GM12878 (cell line): ENCODE results near the gene HHAT. TPM values are rescaled to one million over a fixed set of nuclear protein-coding genes. Genes with fewer than 3 reads are reported as not detected.

Experiments used
- ATAC-seq: fragments of 200-7000 bp; cut with Tn5 transposase; 3 replicates; pipeline ENCODE4 v1.9.1; 2020; ENCODE audit warnings: mild to moderate bottlenecking, moderate library complexity
- BruUV-seq: library from RNA; stranded (reverse); fragments of 400-500 nt; replicated peaks from 2 replicates; lab custom pipeline; 2021; lab: Mats Ljungman, UMichigan
- CTCF ChIA-PET: fragments of 300-600 bp; sonication (Branson Sonifier 250); formaldehyde crosslinking; extraction: SDS; loops from one replicate; lab custom pipeline; 2021; ENCODE audit warnings: inconsistent platforms; lab: Yijun Ruan, JAX
- POLR2A ChIA-PET: fragments of 350-600 bp; formaldehyde crosslinking; extraction: SDS; loops from one replicate; lab custom pipeline; 2021; ENCODE audit warnings: inconsistent platforms; lab: Charles Lee
- RAD21 ChIA-PET: fragments of 300-600 bp; sonication (Branson Sonifier 250); formaldehyde crosslinking; loops from one replicate; lab custom pipeline; 2023; ENCODE audit warnings: antibody characterized with exemption; ENCODE audit not compliant: unreplicated experiment; lab: Charles Lee
- SMC1A ChIA-PET: fragments of 300-600 bp; sonication (Branson Sonifier 250); formaldehyde crosslinking; loops from one replicate; lab custom pipeline; 2023; ENCODE audit not compliant: unreplicated experiment, uncharacterized antibody; lab: Charles Lee
- DNase-seq: peaks from one replicate; pipeline ENCODE4 v3.0.0-alpha.2; 2011; ENCODE audit warnings: low read depth, low spot score
- FAIRE-seq: peaks from 3 replicates; lab custom pipeline; 2011; peaks lifted over from hg19 to GRCh38; lab: Jason Lieb, UNC
- H2AFZ ChIP-seq: 2 replicates; pipeline ENCODE4 v1.6.0; 2011; ENCODE audit warnings: low read depth, low read length, control low read depth; ENCODE audit not compliant: control insufficient read depth
- H3K27ac ChIP-seq: 2 replicates; pipeline ENCODE4 v1.5.1; 2011; ENCODE audit warnings: control low read depth; ENCODE audit not compliant: control insufficient read depth, insufficient read depth
- H3K27me3 ChIP-seq, 2 experiments: replicated peaks in 1 of 2; 2 replicates each; pipeline versions ENCODE4 v1.6.0 to v1.6.1; 2011; ENCODE audit warnings: low read length in 1 of 2; ENCODE audit not compliant: control insufficient read depth in 2 of 2, insufficient read depth in 2 of 2
- H3K36me3 ChIP-seq, 2 experiments: 2 replicates each; pipeline ENCODE4 v1.5.1; 2011; ENCODE audit warnings: low read length in 1 of 2; ENCODE audit not compliant: control insufficient read depth in 2 of 2, insufficient read depth in 2 of 2
- H3K4me1 ChIP-seq: 2 replicates; pipeline ENCODE4 v1.6.1; 2011; ENCODE audit warnings: mild to moderate bottlenecking, low read length, moderate library complexity, mixed read lengths; ENCODE audit not compliant: control insufficient read depth, insufficient read depth
- H3K4me2 ChIP-seq: 2 replicates; pipeline ENCODE4 v1.6.0; 2011; ENCODE audit warnings: control low read depth; ENCODE audit not compliant: control insufficient read depth, insufficient read depth
- H3K4me3 ChIP-seq: fragments of 200-600 bp; sonication (generic); 2 replicates; pipeline ENCODE4 v1.5.1; 2016
- H3K79me2 ChIP-seq: 2 replicates; pipeline ENCODE4 v1.6.0; 2011; ENCODE audit warnings: low read length; ENCODE audit not compliant: control insufficient read depth, insufficient read depth
- H3K9ac ChIP-seq: 2 replicates; pipeline ENCODE4 v1.8.0; 2011; ENCODE audit warnings: low read length, control low read depth, mixed read lengths; ENCODE audit not compliant: control insufficient read depth, insufficient read depth
- H3K9me3 ChIP-seq: replicated peaks from 3 replicates; pipeline ENCODE4 v1.5.1; 2011; ENCODE audit warnings: mild to moderate bottlenecking, low read length; ENCODE audit not compliant: control insufficient read depth, insufficient read depth
- H4K20me1 ChIP-seq: 2 replicates; pipeline ENCODE4 v1.6.0; 2011; ENCODE audit not compliant: control insufficient read depth, insufficient read depth
- BCLAF1 ChIP-seq: fragments of 450-650 bp; IDR thresholded peaks from 2 replicates; pipeline ENCODE4 v1.6.1; 2017; ENCODE audit warnings: antibody characterized with exemption, mild to moderate bottlenecking, moderate library complexity
- BMI1 ChIP-seq: fragments of 450-650 bp; IDR thresholded peaks from 2 replicates; pipeline ENCODE4 v1.6.1; 2016; ENCODE audit warnings: mild to moderate bottlenecking, moderate library complexity, borderline replicate concordance
- BRCA1 ChIP-seq: IDR thresholded peaks from 2 replicates; pipeline ENCODE4 v1.6.1; 2011; ENCODE audit warnings: low read depth, low read length, improper control_type of control experiment
- CHD1 ChIP-seq: IDR thresholded peaks from 2 replicates; pipeline ENCODE4 v1.6.1; 2012; ENCODE audit warnings: low read depth, low read length, improper control_type of control experiment
- CREB1 ChIP-seq: IDR thresholded peaks from 2 replicates; pipeline ENCODE4 v1.6.1; 2012; ENCODE audit warnings: low read depth, mild to moderate bottlenecking, inconsistent platforms
- ESRRA ChIP-seq: IDR thresholded peaks from 2 replicates; pipeline ENCODE4 v1.6.1; 2012; ENCODE audit warnings: mild to moderate bottlenecking, low read length, improper control_type of control experiment
- HDAC6 ChIP-seq: fragments of 200-600 bp; sonication (generic); IDR thresholded peaks from one replicate; pipeline ENCODE4 v1.8.0; 2017; ENCODE audit warnings: antibody characterized with exemption; ENCODE audit not compliant: unreplicated experiment
- NBN ChIP-seq: fragments of 450-650 bp; IDR thresholded peaks from 2 replicates; pipeline ENCODE4 v1.6.1; 2016
- POLR2AphosphoS2 ChIP-seq: IDR thresholded peaks from 2 replicates; pipeline ENCODE4 v1.6.1; 2011; ENCODE audit warnings: low read depth, mild to moderate bottlenecking, low read length, improper control_type of control experiment, moderate library complexity
- SMAD5 ChIP-seq: IDR thresholded peaks from 2 replicates; pipeline ENCODE4 v1.6.1; 2016; ENCODE audit warnings: antibody characterized with exemption, low read depth
- SMARCA5 ChIP-seq: fragments of 450-650 bp; IDR thresholded peaks from 2 replicates; pipeline ENCODE4 v1.6.1; 2017; ENCODE audit warnings: mild to moderate bottlenecking
- TAF1 ChIP-seq: IDR thresholded peaks from 2 replicates; pipeline ENCODE4 v1.6.1; 2011; ENCODE audit warnings: mild to moderate bottlenecking, low read depth, low read length, borderline replicate concordance
- ZNF687 ChIP-seq: fragments of 450-650 bp; IDR thresholded peaks from 2 replicates; pipeline ENCODE4 v1.6.1; 2017; ENCODE audit warnings: mild to moderate bottlenecking, moderate library complexity
- WGBS: methylation state at CpG from one replicate; pipeline ENCODE4 v1.1.6; 2016; ENCODE audit warnings: low lambda C conversion rate; ENCODE audit not compliant: insufficient replicate concordance, insufficient coverage; ENCODE audit errors: missing lambda C conversion rate; 5-methylcytosine and 5-hydroxymethylcytosine counted together
- in situ Hi-C: fragments of 300-500 bp; cut with MboI; formaldehyde crosslinking; loops from 9 replicates; pipeline ENCODE4 v1.14.3; 2018; ENCODE audit warnings: mixed read lengths
- intact Hi-C: fragments of 100-400 bp; cut with micrococcal nuclease; formaldehyde crosslinking; loops from one replicate; pipeline ENCODE4 v1.14.2; 2022; ENCODE audit not compliant: unreplicated experiment
- polyA plus RNA-seq, 11 experiments: library from polyadenylated mRNA; depleted of rRNA in 4 of 11; unstranded in 6 of 11; stranded (reverse) in 5 of 11; fragments of >200 nt; fragmentation: Nextera tagmentation in 4 of 11; fragmentation: Illumina TruSeq in 1 of 11; extraction: Ambion mirVana in 4 of 11; extraction: Trizol in 1 of 11; gene quantifications; 1 replicate in 1 of 11; 2 replicates in 10 of 11; pipeline versions ENCODE4 v1.2.1 to v1.2.3, GENCODE V29; 2011 to 2016; ENCODE audit warnings: inconsistent platforms in 2 of 11, missing spikeins in 2 of 11, low read depth in 1 of 11
- total RNA-seq, 4 experiments: library from RNA; depleted of rRNA in 3 of 4; stranded (reverse); fragments of >200 nt in 3 of 4; fragmentation: Illumina TruSeq in 1 of 4; extraction: Trizol in 1 of 4; gene quantifications; 2 replicates each; pipeline versions ENCODE4 v1.2.1 to v1.2.3, GENCODE V29; 2013 to 2021

The HHAT gene
- total and polyA plus RNA-seq, 10 of the 15 experiments (the other 5 are each of a cell fraction or from before 2014, with no cell fraction given) = 1.2 to 37.6 (median 2.6) TPM

- TF ChIP-seq BRCA1 (no peak), POLR2AphosphoS2 (no peak), ESRRA (no peak)
These were observed 320.0 kb downstream of the HHAT start (continued) for GRCh38 chr1:210648588-210649269.

GRCh38 chr1:210650403-210650802 lies 321.7 kb downstream of the HHAT start:
- Histone ChIP-seq H3K4me1 (no peaks in the 10 kb centered on the region), H3K27ac (no peak overlapping the region), H3K36me3 (no peaks in the 10 kb centered on the region; a peak in 1 of 4 replicates), H2AFZ (no peak overlapping the region), H3K4me3 (no peak overlapping the region), H3K27me3 (no peaks in the 10 kb centered on the region), H3K79me2 (no peaks in the 10 kb centered on the region), H3K9ac (no peak overlapping the region), H4K20me1 (no peaks in the 10 kb centered on the region), H3K4me2 (no peak overlapping the region), H3K9me3 (no peaks in the 10 kb centered on the region; the same call in 2 of the 3 replicates)
- RAD21 ChIA-PET = no interaction called here
- intact Hi-C loops = no loop called here
- CTCF ChIA-PET = no interaction called here
- no TSS peak for BruUV-seq
- ATAC-seq = no peak
- POLR2A ChIA-PET = no interaction called here
- SMC1A ChIA-PET = interaction anchor here (0.7 to 1.0 kb wide), 3 partner anchors 12 to 28 kb away, joined by 3 read pairs; no protein-coding TSS in a partner anchor
- 0% methylated on average over 2 of the region's 2 CpGs for WGBS
- no peak for DNase-seq
- in situ Hi-C loops = no loop called here
- no peak for FAIRE-seq
- TF ChIP-seq CHD1 = no peak
- no peak for TF ChIP-seq BCLAF1
- TF ChIP-seq TAF1 = no peak
- no peak for TF ChIP-seq NBN
- no peak for TF ChIP-seq HDAC6
- no peak for TF ChIP-seq SMARCA5
- no peak for TF ChIP-seq CREB1
- no peak for TF ChIP-seq ZNF687
- no peak for TF ChIP-seq BMI1
- TF ChIP-seq SMAD5 = no peak
